Mesenchymal stem cell (in vitro differentiated cells and primary cell): ENCODE results near the gene SLC5A12. TPM values are rescaled to one million over a fixed set of nuclear protein-coding genes. Genes with fewer than 3 reads are reported as not detected.

Experiments used
- DNase-seq: peaks from one replicate; pipeline ENCODE4 v3.0.0-alpha.2; 2013
- H2AFZ ChIP-seq: one replicate; pipeline ENCODE4 v1.6.1; 2013; ENCODE audit warnings: low read depth, mild to moderate bottlenecking, control low read depth, inconsistent platforms, low read length, moderate library complexity
- H2AK5ac ChIP-seq: 2 replicates; pipeline ENCODE4 v1.6.1; 2013; ENCODE audit warnings: low read length, moderate library complexity, mild to moderate bottlenecking, inconsistent platforms; ENCODE audit not compliant: severe bottlenecking
- H2BK120ac ChIP-seq: one replicate; pipeline ENCODE4 v1.6.1; 2013; ENCODE audit warnings: low read depth, mild to moderate bottlenecking, inconsistent platforms, low read length, moderate library complexity
- H2BK12ac ChIP-seq, 2 experiments: one replicate each; pipeline ENCODE4 v1.6.1; 2013; ENCODE audit warnings: inconsistent platforms in 2 of 2, low read length in 2 of 2, mild to moderate bottlenecking in 2 of 2, moderate library complexity in 2 of 2, control low read depth in 1 of 2
- H2BK15ac ChIP-seq: one replicate; pipeline ENCODE4 v1.6.1; 2013; ENCODE audit warnings: mild to moderate bottlenecking, low read depth, inconsistent platforms; ENCODE audit not compliant: poor library complexity, severe bottlenecking
- H2BK5ac ChIP-seq: 2 replicates; pipeline ENCODE4 v1.6.1; 2013; ENCODE audit warnings: low read depth, mild to moderate bottlenecking, low read length, control low read depth, inconsistent platforms; ENCODE audit not compliant: poor library complexity, severe bottlenecking
- H3K14ac ChIP-seq, 2 experiments: one replicate each; pipeline ENCODE4 v1.6.1; 2013; ENCODE audit warnings: inconsistent platforms in 2 of 2, low read length in 2 of 2, control low read depth in 1 of 2, mild to moderate bottlenecking in 1 of 2, moderate library complexity in 1 of 2
- H3K18ac ChIP-seq, 2 experiments: one replicate each; pipeline ENCODE4 v1.6.1; 2013; ENCODE audit warnings: inconsistent platforms in 2 of 2, low read length in 2 of 2, control low read depth in 1 of 2, low read depth in 1 of 2, mild to moderate bottlenecking in 1 of 2
- H3K23ac ChIP-seq, 2 experiments: one replicate each; pipeline ENCODE4 v1.6.1; 2013; ENCODE audit warnings: inconsistent platforms in 2 of 2, low read length in 2 of 2, mild to moderate bottlenecking in 2 of 2, moderate library complexity in 2 of 2, control low read depth in 1 of 2
- H3K27ac ChIP-seq: 2 replicates; pipeline ENCODE4 v1.5.1; 2013; ENCODE audit warnings: mild to moderate bottlenecking, moderate library complexity, low read length, control low read depth, inconsistent platforms; ENCODE audit not compliant: poor library complexity, severe bottlenecking
- H3K27me3 ChIP-seq, 2 experiments: 2 replicates each; pipeline versions ENCODE4 v1.6.1 to v1.7.0; 2013; ENCODE audit warnings: low read length in 2 of 2, mild to moderate bottlenecking in 2 of 2, moderate library complexity in 2 of 2, control low read depth in 1 of 2, inconsistent platforms in 1 of 2; ENCODE audit not compliant: control insufficient read depth in 1 of 2, insufficient read depth in 1 of 2
- H3K36me3 ChIP-seq, 2 experiments: 2 replicates each; pipeline versions ENCODE4 v1.6.1 to v1.7.0; 2013; ENCODE audit warnings: low read length in 2 of 2, control low read depth in 1 of 2, inconsistent platforms in 1 of 2, low read depth in 1 of 2, mild to moderate bottlenecking in 1 of 2; ENCODE audit not compliant: insufficient read depth in 2 of 2, control insufficient read depth in 1 of 2
- H3K4ac ChIP-seq, 2 experiments: one replicate each; pipeline ENCODE4 v1.6.1; 2013; ENCODE audit warnings: inconsistent platforms in 2 of 2, low read length in 2 of 2, mild to moderate bottlenecking in 2 of 2, moderate library complexity in 2 of 2, control low read depth in 1 of 2, low read depth in 1 of 2
- H3K4me1 ChIP-seq: 2 replicates; pipeline ENCODE4 v1.6.1; 2013; ENCODE audit warnings: low read depth, low read length, control low read depth; ENCODE audit not compliant: control insufficient read depth, insufficient read depth
- H3K4me2 ChIP-seq: 2 replicates; pipeline ENCODE4 v1.6.1; 2013; ENCODE audit warnings: low read length, mild to moderate bottlenecking, inconsistent platforms; ENCODE audit not compliant: poor library complexity, severe bottlenecking
- H3K4me3 ChIP-seq, 2 experiments: 2 replicates each; pipeline versions ENCODE4 v1.5.1 to v1.7.0; 2013; ENCODE audit warnings: low read length in 2 of 2, mild to moderate bottlenecking in 2 of 2, control low read depth in 1 of 2, low read depth in 1 of 2; ENCODE audit not compliant: insufficient read depth in 1 of 2
- H3K79me1 ChIP-seq: replicated peaks from 2 replicates; pipeline ENCODE4 v1.6.1; 2013; ENCODE audit warnings: mild to moderate bottlenecking, control low read depth, low read length, inconsistent platforms; ENCODE audit not compliant: poor library complexity, severe bottlenecking
- H3K9ac ChIP-seq: 2 replicates; pipeline ENCODE4 v1.7.0; 2013; ENCODE audit warnings: mild to moderate bottlenecking, low read length, moderate library complexity
- H3K9me3 ChIP-seq: 2 replicates; pipeline ENCODE4 v1.7.0; 2013; ENCODE audit warnings: mild to moderate bottlenecking, low read length; ENCODE audit not compliant: control insufficient read depth
- H4K8ac ChIP-seq: one replicate; pipeline ENCODE4 v1.6.1; 2013; ENCODE audit warnings: inconsistent platforms, mild to moderate bottlenecking, low read length, moderate library complexity
- H4K91ac ChIP-seq: one replicate; pipeline ENCODE4 v1.6.1; 2013; ENCODE audit warnings: mild to moderate bottlenecking, low read length, inconsistent platforms
- WGBS: methylation state at CpG from one replicate; pipeline ENCODE4 v1.1.7; 2013; ENCODE audit warnings: mixed read lengths; 5-methylcytosine and 5-hydroxymethylcytosine counted together
- polyA plus RNA-seq, 2 experiments: library from polyadenylated mRNA; stranded (reverse); fragments of 200-250 nt; gene quantifications; one replicate each; pipeline ENCODE4 v1.2.3, GENCODE V29; 2013

SLC5A12 gene
- polyA plus RNA-seq (2013, experiment 1 of 2) = 0.06 TPM
- 0.08 TPM for polyA plus RNA-seq (2013, experiment 2 of 2)

- no peaks in the 10 kb centered on the region for H3K9me3 ChIP-seq
- H3K4ac ChIP-seq = no peak within 1 kb of the TSS
- no peak for DNase-seq
- no peak within 1 kb of the TSS for H2AFZ ChIP-seq
- H3K4me2 ChIP-seq = no peak within 1 kb of the TSS
- H3K9ac ChIP-seq = no peak within 1 kb of the TSS
- no peaks in the 10 kb centered on the region for H3K4me1 ChIP-seq
- no peaks in the 10 kb centered on the region for H3K79me1 ChIP-seq
- no peak within 1 kb of the TSS for H4K8ac ChIP-seq
- no peak within 1 kb of the TSS for H2BK120ac ChIP-seq
- H3K4me3 ChIP-seq = no peak within 1 kb of the TSS
- H3K23ac ChIP-seq = no peak within 1 kb of the TSS
- H3K27me3 ChIP-seq = peaks cover 0 to 3% of the 10 kb centered on the region in 2 experiments
- H4K91ac ChIP-seq = no peak within 1 kb of the TSS
- H3K14ac ChIP-seq = no peak within 1 kb of the TSS
- no peak within 1 kb of the TSS for H2BK15ac ChIP-seq
- no peak within 1 kb of the TSS for H3K27ac ChIP-seq
- no peak within 1 kb of the TSS for H2AK5ac ChIP-seq
- H2BK12ac ChIP-seq = no peak within 1 kb of the TSS
- H2BK5ac ChIP-seq = no peak within 1 kb of the TSS
- 63% methylated on average over 3 of the region's 3 CpGs for WGBS
- H3K18ac ChIP-seq = no peak within 1 kb of the TSS
- H3K36me3 ChIP-seq = no peaks in the 10 kb centered on the region
Observed at GRCh38 chr11:26721948-26722475, at the start of gene SLC5A12. Gene SLC5A12 (minus strand): TSS chr11:26722060. CDS start chr11:26721714, 346 bp downstream.

GRCh38 chr11:26769027-26769426 lies 47.2 kb upstream of the SLC5A12 start:
- no peak overlapping the region for H2BK15ac ChIP-seq
- H3K4me3 ChIP-seq = no peak overlapping the region
- H3K36me3 ChIP-seq = no peaks in the 10 kb centered on the region

GRCh38 chr11:26767060-26767459 lies 45.2 kb upstream of the SLC5A12 start:
- no peak overlapping the region for H3K4me2 ChIP-seq
- H3K4me1 ChIP-seq = no peaks in the 10 kb centered on the region
- H3K18ac ChIP-seq = peak overlapping the region; percentile 38
- no peak overlapping the region for H3K4ac ChIP-seq
- H4K8ac ChIP-seq = peak overlapping the region; percentile 22
- no peaks in the 10 kb centered on the region for H3K36me3 ChIP-seq
- peak; percentile 38 for DNase-seq
- H2BK12ac ChIP-seq = no peak overlapping the region
- no peak overlapping the region for H3K9ac ChIP-seq
- no peak overlapping the region for H2BK120ac ChIP-seq
- no peak overlapping the region for H2BK5ac ChIP-seq
- H3K4me3 ChIP-seq = no peak overlapping the region
- H3K27ac ChIP-seq = no peak overlapping the region
- no peaks in the 10 kb centered on the region for H3K27me3 ChIP-seq
- H3K23ac ChIP-seq = no peak overlapping the region
- no peak overlapping the region for H2AFZ ChIP-seq
- H3K9me3 ChIP-seq = peaks cover 6% of the 10 kb centered on the region
- H4K91ac ChIP-seq = peak overlapping the region; percentile 45
- H3K14ac ChIP-seq = no peak overlapping the region
- no peaks in the 10 kb centered on the region for H3K79me1 ChIP-seq
- no peak overlapping the region for H2AK5ac ChIP-seq
- WGBS = 100% methylated on average over 2 of the region's 2 CpGs
- no peak overlapping the region for H2BK15ac ChIP-seq

More at GRCh38 chr11:26769027-26769426, 47.2 kb upstream of the SLC5A12 start:
- Histone ChIP-seq H2AFZ (no peak overlapping the region), H2BK5ac (no peak overlapping the region), H3K9me3 (peaks cover 6% of the 10 kb centered on the region), H2BK120ac (no peak overlapping the region), H3K27me3 (no peaks in the 10 kb centered on the region), H4K8ac (no peak overlapping the region), H3K27ac (no peak overlapping the region), H3K18ac (no peak overlapping the region), H3K79me1 (no peaks in the 10 kb centered on the region), H3K14ac (no peak overlapping the region), H3K4ac (no peak overlapping the region), H2AK5ac (no peak overlapping the region), H3K23ac (no peak overlapping the region), H3K4me2 (no peak overlapping the region), H3K4me1 (no peaks in the 10 kb centered on the region), H2BK12ac (no peak overlapping the region), H4K91ac (no peak overlapping the region), H3K9ac (no peak overlapping the region)
- no peak for DNase-seq

- WGBS = 100% methylated on average over 3 of the region's 3 CpGs
- H4K91ac ChIP-seq = no peak overlapping the region
- H3K4me2 ChIP-seq = no peak overlapping the region
- no peak overlapping the region for H3K4ac ChIP-seq
- peaks cover 6% of the 10 kb centered on the region for H3K9me3 ChIP-seq
- H3K27me3 ChIP-seq = no peaks in the 10 kb centered on the region
- H3K18ac ChIP-seq = no peak overlapping the region
- no peak overlapping the region for H4K8ac ChIP-seq
- no peak overlapping the region for H3K23ac ChIP-seq
- no peak overlapping the region for H2BK120ac ChIP-seq
- no peak overlapping the region for H3K9ac ChIP-seq
- H2AK5ac ChIP-seq = no peak overlapping the region
- no peak overlapping the region for H3K14ac ChIP-seq
- H2BK5ac ChIP-seq = no peak overlapping the region
- H2BK12ac ChIP-seq = no peak overlapping the region
- H3K36me3 ChIP-seq = no peaks in the 10 kb centered on the region
- H3K4me1 ChIP-seq = no peaks in the 10 kb centered on the region
- H2BK15ac ChIP-seq = no peak overlapping the region
- H3K79me1 ChIP-seq = no peaks in the 10 kb centered on the region
- DNase-seq = no peak
- H2AFZ ChIP-seq = no peak overlapping the region
- H3K4me3 ChIP-seq = no peak overlapping the region
- H3K27ac ChIP-seq = no peak overlapping the region
Observed at GRCh38 chr11:26765323-26765722, 43.5 kb upstream of the SLC5A12 start.
